HAP-1 (cell line): Measurements from ENCODE around the gene RGS6.
"Not testable (repeated sequence)": the region's sequence is repeated elsewhere in the genome, so short reads cannot be mapped to it uniquely, and the experiment has no call there.

Experiments used
- DNase-seq, 2 experiments: peaks; one replicate each; pipeline ENCODE4 v3.0.0-alpha.2; 2016 to 2020; ENCODE audit warnings: low spot score in 2 of 2
- H3K27me3 ChIP-seq: fragments of 250-450 bp; sonication (Bioruptor Pico); 2 replicates; pipeline ENCODE4 v1.5.1; 2020; ENCODE audit warnings: low read depth, mild to moderate bottlenecking, moderate library complexity
- H3K36me3 ChIP-seq: fragments of 250-450 bp; sonication (Bioruptor Pico); replicated peaks from 2 replicates; pipeline ENCODE4 v1.5.1; 2020; ENCODE audit warnings: mild to moderate bottlenecking
- H3K4me1 ChIP-seq: fragments of 250-450 bp; sonication (Bioruptor Pico); 2 replicates; pipeline ENCODE4 v1.5.1; 2020; ENCODE audit warnings: mild to moderate bottlenecking
- H3K4me3 ChIP-seq: fragments of 250-450 bp; sonication (Bioruptor Pico); 2 replicates; pipeline ENCODE4 v1.5.1; 2020; ENCODE audit warnings: mild to moderate bottlenecking, moderate library complexity
- H3K9me3 ChIP-seq: fragments of 250-450 bp; sonication (Bioruptor Pico); 2 replicates; pipeline ENCODE4 v1.5.1; 2020; ENCODE audit warnings: mild to moderate bottlenecking, moderate library complexity
- in situ Hi-C: fragments of 300-500 bp; cut with MboI; formaldehyde crosslinking; loops from 3 replicates; pipeline ENCODE4 v1.14.3; 2020; ENCODE audit warnings: low sequenced_read_pairs, inconsistent platforms, mixed read lengths

The RGS6 gene

GRCh38 chr14:71931492-71932228, 569 bp upstream of the RGS6 start:
- peak in 1 of 2 experiments; percentile 13 for DNase-seq
- H3K9me3 ChIP-seq, result no peaks in the 10 kb centered on the region
- H3K36me3 ChIP-seq, result no peaks in the 10 kb centered on the region
- in situ Hi-C loops, result no loop called here
- no peaks in the 10 kb centered on the region for H3K4me1 ChIP-seq
- peaks cover 54% of the 10 kb centered on the region for H3K27me3 ChIP-seq
- no peak overlapping the region for H3K4me3 ChIP-seq

- DNase-seq, result no peak
- Histone ChIP-seq H3K27me3 (peaks cover 54% of the 10 kb centered on the region), H3K36me3 (no peaks in the 10 kb centered on the region), H3K9me3 (no peaks in the 10 kb centered on the region), H3K4me3 (no peak overlapping the region), H3K4me1 (no peaks in the 10 kb centered on the region)
- in situ Hi-C loops, result no loop called here
Measured at GRCh38 chr14:71933001-71933587, 865 bp downstream of the RGS6 start.

GRCh38 chr14:71938273-71938672, 6.0 kb downstream of the RGS6 start:
- in situ Hi-C loops, H3K9me3 ChIP-seq, H3K4me3 ChIP-seq, DNase-seq, H3K36me3 ChIP-seq, H3K4me1 ChIP-seq: not testable (repeated sequence)
- H3K27me3 ChIP-seq, result peaks cover 18% of the 10 kb centered on the region

GRCh38 chr14:71939344-71939743, 7.1 kb downstream of the RGS6 start:
- H3K4me1 ChIP-seq, in situ Hi-C loops, H3K9me3 ChIP-seq, H3K36me3 ChIP-seq, H3K4me3 ChIP-seq, H3K27me3 ChIP-seq, DNase-seq: not testable (repeated sequence)

GRCh38 chr14:71940500-71940899, 8.3 kb downstream of the RGS6 start:
- in situ Hi-C loops, H3K27me3 ChIP-seq, H3K36me3 ChIP-seq, H3K4me1 ChIP-seq, DNase-seq, H3K9me3 ChIP-seq, H3K4me3 ChIP-seq: not testable (repeated sequence)

GRCh38 chr14:71941616-71942015, 9.4 kb downstream of the RGS6 start:
- H3K36me3 ChIP-seq, H3K4me1 ChIP-seq, in situ Hi-C loops, H3K9me3 ChIP-seq, H3K27me3 ChIP-seq, DNase-seq, H3K4me3 ChIP-seq: not testable (repeated sequence)

GRCh38 chr14:71942904-71943694, 10.9 kb downstream of the RGS6 start:
- Histone ChIP-seq H3K4me3 (no peak overlapping the region), H3K27me3 (no peaks in the 10 kb centered on the region)

GRCh38 chr14:71943695-71944018, 11.4 kb downstream of the RGS6 start:
- in situ Hi-C loops, result no loop called here
- H3K9me3 ChIP-seq, result no peaks in the 10 kb centered on the region; the same call in 1 of the 2 replicates

More at GRCh38 chr14:71942904-71943694, 10.9 kb downstream of the RGS6 start:
- H3K4me1 ChIP-seq, result no peaks in the 10 kb centered on the region
- in situ Hi-C loops, result no loop called here
- no peak for DNase-seq
- H3K9me3 ChIP-seq, result no peaks in the 10 kb centered on the region; the same call in 1 of the 2 replicates
- no peaks in the 10 kb centered on the region for H3K36me3 ChIP-seq

GRCh38 chr14:71947947-71948500, 15.8 kb downstream of the RGS6 start:
- Histone ChIP-seq H3K4me1 (no peaks in the 10 kb centered on the region), H3K27me3 (no peaks in the 10 kb centered on the region), H3K4me3 (no peak overlapping the region), H3K36me3 (no peaks in the 10 kb centered on the region), H3K9me3 (no peaks in the 10 kb centered on the region)
- in situ Hi-C loops, result no loop called here
- no peak for DNase-seq

More at GRCh38 chr14:71943695-71944018, 11.4 kb downstream of the RGS6 start:
- Histone ChIP-seq H3K4me1 (no peaks in the 10 kb centered on the region), H3K27me3 (no peaks in the 10 kb centered on the region), H3K4me3 (no peak overlapping the region), H3K36me3 (no peaks in the 10 kb centered on the region)
- DNase-seq, result no peak

GRCh38 chr14:71952381-71953363, 20.4 kb downstream of the RGS6 start:
- no peak for DNase-seq
- Histone ChIP-seq H3K4me3 (no peak overlapping the region), H3K4me1 (no peaks in the 10 kb centered on the region), H3K27me3 (no peaks in the 10 kb centered on the region), H3K9me3 (no peaks in the 10 kb centered on the region), H3K36me3 (no peaks in the 10 kb centered on the region)
- in situ Hi-C loops, result no loop called here

GRCh38 chr14:71956920-71957563, 24.8 kb downstream of the RGS6 start:
- H3K27me3 ChIP-seq, result no peaks in the 10 kb centered on the region
- no peaks in the 10 kb centered on the region for H3K36me3 ChIP-seq
- in situ Hi-C loops, result no loop called here
- DNase-seq, result no peak
- no peak overlapping the region for H3K4me3 ChIP-seq
- no peaks in the 10 kb centered on the region for H3K4me1 ChIP-seq
- no peaks in the 10 kb centered on the region for H3K9me3 ChIP-seq

- no peak for DNase-seq
- no peaks in the 10 kb centered on the region for H3K4me1 ChIP-seq
- H3K36me3 ChIP-seq, result no peaks in the 10 kb centered on the region
- H3K9me3 ChIP-seq, result no peaks in the 10 kb centered on the region
- in situ Hi-C loops, result no loop called here
- H3K27me3 ChIP-seq, result no peaks in the 10 kb centered on the region
- H3K4me3 ChIP-seq, result no peak overlapping the region
Measured at GRCh38 chr14:71959055-71959454, 26.8 kb downstream of the RGS6 start.
